ENCODE measurements around the gene GMCL2.

GMCL2 gene

GRCh38 chr5:178149199-178149932 is 37.8 kb downstream of the GMCL2 start:
- peaks cover 52 to 66% of the 10 kb centered on the region in 2 experiments for H3K36me3 ChIP-seq (ENCODE audit: control insufficient read depth in 1 of 2, insufficient read depth in 2 of 2, low read length in 2 of 2)
- peaks cover 4% of the 10 kb centered on the region for H3K79me2 ChIP-seq (ENCODE audit: control insufficient read depth, insufficient read depth, low read length, poor library complexity)
- H3K23ac ChIP-seq (ENCODE audit: low read length), result no peak overlapping the region
- no peak overlapping the region for H2BK120ac ChIP-seq (ENCODE audit: insufficient read depth, low read length, poor library complexity)
- H3K4me3 ChIP-seq (ENCODE audit: low read depth, low read length), result no peak overlapping the region
- no peak overlapping the region for H3K14ac ChIP-seq (ENCODE audit: low read length)
- no peak overlapping the region for H3K18ac ChIP-seq (ENCODE audit: low read length)
- no peak overlapping the region for H2AFZ ChIP-seq (ENCODE audit: insufficient read depth, low read length, poor library complexity)
- no peak overlapping the region for H3K27ac ChIP-seq (ENCODE audit: low read depth, low read length)
- H2BK5ac ChIP-seq (ENCODE audit: low read depth, low read length, poor library complexity), result no peak overlapping the region
- no peak overlapping the region for H4K91ac ChIP-seq (ENCODE audit: low read depth, low read length)
- H3K4me2 ChIP-seq (ENCODE audit: low read length), result no peak overlapping the region
- no peak for DNase-seq
- no peaks in the 10 kb centered on the region for H3K9me3 ChIP-seq (ENCODE audit: insufficient read depth, low read depth, low read length)
- H2AK5ac ChIP-seq (ENCODE audit: low read length), result no peak overlapping the region
- no peak overlapping the region for H3K4ac ChIP-seq (ENCODE audit: low read depth, low read length)
- H2BK12ac ChIP-seq (ENCODE audit: low read length), result no peak overlapping the region
- no peak overlapping the region for H3K9ac ChIP-seq (ENCODE audit: low read length)
- no peak overlapping the region for H4K12ac ChIP-seq (ENCODE audit: low read depth, low read length)
- no CpG with 5 or more reads among the region's 11 CpGs for WGBS (ENCODE audit: extremely low coverage, insufficient coverage, insufficient read length)
- H4K8ac ChIP-seq (ENCODE audit: low read depth, low read length), result no peak overlapping the region
- peaks cover 3% of the 10 kb centered on the region for H3K79me1 ChIP-seq (ENCODE audit: low read length)
- peaks cover 7 to 11% of the 10 kb centered on the region in 2 experiments for H3K4me1 ChIP-seq (ENCODE audit: control insufficient read depth in 1 of 2, insufficient read depth in 2 of 2, low read length in 2 of 2)
- no peaks in the 10 kb centered on the region for H3K27me3 ChIP-seq (ENCODE audit: insufficient read depth, low read length)

GRCh38 chr5:178147406-178147805 is 39.8 kb downstream of the GMCL2 start:
- Histone ChIP-seq H3K9me3 (ENCODE audit: insufficient read depth, low read depth, low read length) (peaks cover 3% of the 10 kb centered on the region), H3K4me3 (ENCODE audit: low read depth, low read length) (no peak overlapping the region), H4K12ac (ENCODE audit: low read depth, low read length) (no peak overlapping the region), H3K9ac (ENCODE audit: low read length) (no peak overlapping the region), H2AK5ac (ENCODE audit: low read length) (no peak overlapping the region), H2BK5ac (ENCODE audit: low read depth, low read length, poor library complexity) (no peak overlapping the region), H2AFZ (ENCODE audit: insufficient read depth, low read length, poor library complexity) (no peak overlapping the region), H3K4me2 (ENCODE audit: low read length) (no peak overlapping the region), H3K79me2 (ENCODE audit: control insufficient read depth, insufficient read depth, low read length, poor library complexity) (no peaks in the 10 kb centered on the region), H3K18ac (ENCODE audit: low read length) (no peak overlapping the region), H2BK120ac (ENCODE audit: insufficient read depth, low read length, poor library complexity) (no peak overlapping the region), H4K91ac (ENCODE audit: low read depth, low read length) (no peak overlapping the region), H3K4me1 (ENCODE audit: control insufficient read depth in 1 of 2, insufficient read depth in 2 of 2, low read length in 2 of 2) (peaks cover 2 to 3% of the 10 kb centered on the region in 2 experiments), H4K8ac (ENCODE audit: low read depth, low read length) (no peak overlapping the region), H3K27ac (ENCODE audit: low read depth, low read length) (no peak overlapping the region), H3K79me1 (ENCODE audit: low read length) (no peaks in the 10 kb centered on the region), H3K36me3 (ENCODE audit: control insufficient read depth in 1 of 2, insufficient read depth in 2 of 2, low read length in 2 of 2) (peaks cover 67 to 80% of the 10 kb centered on the region in 2 experiments), H3K27me3 (ENCODE audit: insufficient read depth, low read length) (no peaks in the 10 kb centered on the region), H3K23ac (ENCODE audit: low read length) (no peak overlapping the region), H3K14ac (ENCODE audit: low read length) (no peak overlapping the region), H2BK12ac (ENCODE audit: low read length) (no peak overlapping the region), H3K4ac (ENCODE audit: low read depth, low read length) (no peak overlapping the region)
- whole genome bisulfite sequencing (ENCODE audit: extremely low coverage, insufficient coverage, insufficient read length), result no CpG with 5 or more reads among the region's 15 CpGs
- DNase-seq, result no peak

- no peak overlapping the region for H3K4me2 ChIP-seq (ENCODE audit: low read length)
- no peak overlapping the region for H3K18ac ChIP-seq (ENCODE audit: low read length)
- no peaks in the 10 kb centered on the region for H3K79me2 ChIP-seq (ENCODE audit: control insufficient read depth, insufficient read depth, low read length, poor library complexity)
- peaks cover 66 to 79% of the 10 kb centered on the region in 2 experiments for H3K36me3 ChIP-seq (ENCODE audit: control insufficient read depth in 1 of 2, insufficient read depth in 2 of 2, low read length in 2 of 2)
- WGBS (ENCODE audit: extremely low coverage, insufficient coverage, insufficient read length), result no CpG with 5 or more reads among the region's 14 CpGs
- H3K27me3 ChIP-seq (ENCODE audit: insufficient read depth, low read length), result no peaks in the 10 kb centered on the region
- no peak overlapping the region for H2AFZ ChIP-seq (ENCODE audit: insufficient read depth, low read length, poor library complexity)
- H3K4ac ChIP-seq (ENCODE audit: low read depth, low read length), result no peak overlapping the region
- peak; percentile 86 to 92 for DNase-seq
- H3K14ac ChIP-seq (ENCODE audit: low read length), result no peak overlapping the region
- H2BK5ac ChIP-seq (ENCODE audit: low read depth, low read length, poor library complexity), result no peak overlapping the region
- H3K23ac ChIP-seq (ENCODE audit: low read length), result no peak overlapping the region
- H2AK5ac ChIP-seq (ENCODE audit: low read length), result no peak overlapping the region
- peaks cover 2 to 3% of the 10 kb centered on the region in 2 experiments for H3K4me1 ChIP-seq (ENCODE audit: control insufficient read depth in 1 of 2, insufficient read depth in 2 of 2, low read length in 2 of 2)
- H2BK120ac ChIP-seq (ENCODE audit: insufficient read depth, low read length, poor library complexity), result no peak overlapping the region
- no peak overlapping the region for H3K27ac ChIP-seq (ENCODE audit: low read depth, low read length)
- no peak overlapping the region for H4K91ac ChIP-seq (ENCODE audit: low read depth, low read length)
- no peak overlapping the region for H2BK12ac ChIP-seq (ENCODE audit: low read length)
- H3K9ac ChIP-seq (ENCODE audit: low read length), result no peak overlapping the region
- no peak overlapping the region for H4K12ac ChIP-seq (ENCODE audit: low read depth, low read length)
- H3K4me3 ChIP-seq (ENCODE audit: low read depth, low read length), result no peak overlapping the region
- no peaks in the 10 kb centered on the region for H3K79me1 ChIP-seq (ENCODE audit: low read length)
- H3K9me3 ChIP-seq (ENCODE audit: insufficient read depth, low read depth, low read length), result peaks cover 3% of the 10 kb centered on the region
- no peak overlapping the region for H4K8ac ChIP-seq (ENCODE audit: low read depth, low read length)
Measured at GRCh38 chr5:178145965-178146820, 41.0 kb downstream of the GMCL2 start.

GRCh38 chr5:178143901-178144300 is 43.3 kb downstream of the GMCL2 start:
- Histone ChIP-seq H3K79me2 (ENCODE audit: control insufficient read depth, insufficient read depth, low read length, poor library complexity) (no peaks in the 10 kb centered on the region), H3K27ac (ENCODE audit: low read depth, low read length) (no peak overlapping the region), H4K91ac (ENCODE audit: low read depth, low read length) (no peak overlapping the region), H3K36me3 (ENCODE audit: control insufficient read depth in 1 of 2, insufficient read depth in 2 of 2, low read length in 2 of 2) (peaks cover 46 to 56% of the 10 kb centered on the region in 2 experiments), H3K4ac (ENCODE audit: low read depth, low read length) (no peak overlapping the region), H3K9ac (ENCODE audit: low read length) (no peak overlapping the region), H2BK120ac (ENCODE audit: insufficient read depth, low read length, poor library complexity) (no peak overlapping the region), H3K27me3 (ENCODE audit: insufficient read depth, low read length) (no peaks in the 10 kb centered on the region), H2AK5ac (ENCODE audit: low read length) (no peak overlapping the region), H2BK5ac (ENCODE audit: low read depth, low read length, poor library complexity) (no peak overlapping the region), H3K14ac (ENCODE audit: low read length) (no peak overlapping the region), H2AFZ (ENCODE audit: insufficient read depth, low read length, poor library complexity) (no peak overlapping the region), H3K23ac (ENCODE audit: low read length) (no peak overlapping the region), H3K18ac (ENCODE audit: low read length) (peak overlapping the region; percentile 5), H3K4me3 (ENCODE audit: low read depth, low read length) (no peak overlapping the region), H3K79me1 (ENCODE audit: low read length) (no peaks in the 10 kb centered on the region), H4K8ac (ENCODE audit: low read depth, low read length) (no peak overlapping the region), H4K12ac (ENCODE audit: low read depth, low read length) (no peak overlapping the region), H3K4me1 (ENCODE audit: control insufficient read depth in 1 of 2, insufficient read depth in 2 of 2, low read length in 2 of 2) (peaks cover 2 to 3% of the 10 kb centered on the region in 2 experiments), H3K9me3 (ENCODE audit: insufficient read depth, low read depth, low read length) (peaks cover 3% of the 10 kb centered on the region), H2BK12ac (ENCODE audit: low read length) (no peak overlapping the region), H3K4me2 (ENCODE audit: low read length) (no peak overlapping the region)
- no CpG with 5 or more reads among the region's 10 CpGs for WGBS (ENCODE audit: extremely low coverage, insufficient coverage, insufficient read length)
- no peak for DNase-seq
